Left lung (tissue), 10 donors: ENCODE data around the gene LIMCH1. TPM values are rescaled to one million over a fixed set of nuclear protein-coding genes. Genes with fewer than 3 reads are reported as not detected.

Experiments used
- ATAC-seq: fragments of 200-7000 bp; cut with Tn5 transposase; one replicate; pipeline ENCODE4 v1.9.1; 2020; ENCODE audit warnings: moderate library complexity
- DNase-seq, 4 donors: peaks; one replicate each; pipeline ENCODE4 v3.0.0-alpha.2; 2013 to 2020
- H3K27ac ChIP-seq, 2 donors: fragments of 200-600 bp; sonication (generic) in 1 of 2; one replicate each; pipeline versions ENCODE4 v1.5.0 to v1.8.0; 2020 to 2021
- H3K27me3 ChIP-seq, 2 donors: fragments of 200-600 bp; sonication (generic) in 1 of 2; one replicate each; pipeline versions ENCODE4 v1.5.0 to v1.8.0; 2020 to 2021
- H3K36me3 ChIP-seq, 2 donors: fragments of 200-600 bp; sonication (generic) in 1 of 2; one replicate each; pipeline versions ENCODE4 v1.5.0 to v1.8.0; 2020 to 2021
- H3K4me1 ChIP-seq, 2 donors: fragments of 200-600 bp; one replicate each; pipeline ENCODE4 v1.8.0; 2021
- H3K4me3 ChIP-seq, 2 donors: fragments of 200-600 bp; sonication (generic) in 1 of 2; one replicate each; pipeline versions ENCODE4 v1.5.0 to v1.8.0; 2020 to 2021; ENCODE audit warnings: mild to moderate bottlenecking in 1 of 2
- H3K9me3 ChIP-seq, 2 donors: fragments of 200-600 bp; sonication (generic) in 1 of 2; one replicate each; pipeline versions ENCODE4 v1.5.0 to v1.8.0; 2020 to 2021
- CTCF ChIP-seq, 2 donors: fragments of 200-600 bp; sonication (generic) in 1 of 2; IDR thresholded peaks; one replicate each; pipeline versions ENCODE4 v1.5.0 to v1.8.0; 2021; ENCODE audit warnings: antibody characterized with exemption in 2 of 2
- intact Hi-C, 2 donors: fragments of 100-400 bp; cut with DNase I; formaldehyde crosslinking; loops; one replicate each; pipeline versions ENCODE4 v1.11.2 to v1.14.2; 2022
- polyA plus RNA-seq, 6 donors: library from polyadenylated mRNA; unstranded; fragments of 120-200 nt; gene quantifications; one replicate each; pipeline ENCODE4 v1.2.1, GENCODE V29; 2013; ENCODE audit not compliant: insufficient read length in 6 of 6
- total RNA-seq, 2 donors: library from RNA; stranded (reverse); fragmentation: NEBNext Ultra II Directional; extraction: Animal tissue kit (Norgen Biotek cat#: 25700); gene quantifications; one replicate each; pipeline ENCODE4 v1.2.1, GENCODE V29; 2021
- donor health status: DM: no; HTN: yes; CAD: no.
- donor health status: DM: no; HTN: no; CAD: no.

LIMCH1 gene
- total and polyA plus RNA-seq, 8 donors = 90.6 to 183 (median 113) TPM

DNA sequence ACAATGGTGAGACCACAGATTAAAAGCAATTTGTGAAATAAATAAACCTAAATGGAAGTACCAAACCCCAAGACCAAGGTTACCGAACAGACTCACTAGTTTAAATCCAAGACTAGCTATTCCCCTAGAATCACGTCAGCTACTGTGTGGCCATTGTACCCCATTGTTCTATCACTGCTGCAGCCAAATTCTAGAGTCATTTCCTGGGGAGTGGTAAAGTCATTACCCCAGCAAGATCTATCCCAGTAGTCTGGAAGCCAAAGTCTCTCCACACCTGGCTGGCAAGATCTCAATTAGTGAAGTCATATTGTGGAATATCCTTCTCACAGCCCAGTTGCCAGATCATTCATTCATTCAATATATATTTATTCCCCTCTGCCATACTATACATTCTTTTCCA is 143.1 kb downstream of the LIMCH1 start:
- TF ChIP-seq CTCF (IDR thresholded peaks at IDR 0.05) = no peak
- intact Hi-C loops = no loop called here
- Histone ChIP-seq H3K4me3 (no peak overlapping the region), H3K36me3 (peaks cover 0 to 45% of the 10 kb centered on the region in 2 donors), H3K27me3 (no peaks in the 10 kb centered on the region), H3K9me3 (no peaks in the 10 kb centered on the region), H3K27ac (no peak overlapping the region), H3K4me1 (no peaks in the 10 kb centered on the region)
- no peak for ATAC-seq
- no peak for DNase-seq

- H3K9me3 ChIP-seq = no peaks in the 10 kb centered on the region
- H3K4me3 ChIP-seq = no peak overlapping the region
- ATAC-seq (no peak), DNase-seq (no peak)
- H3K27me3 ChIP-seq = no peaks in the 10 kb centered on the region
- H3K27ac ChIP-seq = no peak overlapping the region
- no peaks in the 10 kb centered on the region for H3K4me1 ChIP-seq
- intact Hi-C loops = no loop called here
- no peak for TF ChIP-seq CTCF (IDR thresholded peaks at IDR 0.05)
- H3K36me3 ChIP-seq = peaks cover 0 to 54% of the 10 kb centered on the region in 2 donors
These were observed 145.4 kb downstream of the LIMCH1 start for GRCh38 chr4:41683326-41683725.

DNA sequence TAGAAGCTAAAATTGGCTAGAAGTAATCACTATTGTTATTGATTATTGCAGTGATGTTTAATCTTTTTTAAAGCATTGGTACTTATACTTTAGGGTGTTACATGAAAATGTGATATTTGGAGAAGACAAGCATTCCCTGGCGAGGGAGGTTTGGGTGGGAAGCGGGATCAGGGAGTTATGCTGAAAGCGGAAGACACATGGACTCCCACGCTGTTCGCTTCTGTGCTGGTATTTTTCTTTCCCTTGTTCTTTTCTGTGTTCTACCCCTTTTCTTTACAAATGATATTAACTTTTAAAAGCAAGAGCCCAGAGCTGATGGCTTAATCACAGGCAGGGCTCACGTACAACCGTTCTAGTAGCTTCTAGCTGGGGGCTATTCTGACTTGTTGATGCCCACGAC is 148.9 kb downstream of the LIMCH1 start:
- intact Hi-C loops = loop anchor here in 1 of 2 donors (5.0 kb wide), 1 partner anchor 200 kb away; no protein-coding TSS in a partner anchor
- no peak overlapping the region for H3K4me3 ChIP-seq
- no peaks in the 10 kb centered on the region for H3K9me3 ChIP-seq
- DNase-seq (no peak), ATAC-seq (no peak)
- peaks cover 0 to 68% of the 10 kb centered on the region in 2 donors for H3K36me3 ChIP-seq
- no peaks in the 10 kb centered on the region for H3K4me1 ChIP-seq
- TF ChIP-seq CTCF (IDR thresholded peaks at IDR 0.05) = no peak
- H3K27ac ChIP-seq = no peak overlapping the region
- H3K27me3 ChIP-seq = no peaks in the 10 kb centered on the region

DNA sequence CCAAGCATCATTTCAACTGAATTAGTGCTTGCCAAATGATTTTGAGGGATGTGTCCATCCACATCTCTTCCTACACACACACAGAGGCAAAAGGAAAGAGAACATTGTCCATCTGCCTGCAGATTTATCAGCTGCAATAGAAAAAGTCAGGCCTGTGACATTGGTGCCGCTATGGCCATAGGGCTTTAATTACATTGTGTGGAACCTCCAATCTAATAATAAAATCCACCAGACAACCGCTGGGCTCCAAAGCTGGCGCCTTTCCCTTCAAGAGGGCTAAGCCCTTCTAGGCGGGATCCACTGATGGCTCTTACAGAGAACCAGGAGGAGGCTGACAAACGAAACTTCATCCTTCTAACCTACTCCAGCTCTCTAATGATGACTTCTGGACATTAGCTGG is 150.0 kb downstream of the LIMCH1 start:
- Histone ChIP-seq H3K4me3 (no peak overlapping the region), H3K36me3 (peaks cover 0 to 60% of the 10 kb centered on the region in 2 donors), H3K9me3 (no peaks in the 10 kb centered on the region), H3K4me1 (no peaks in the 10 kb centered on the region), H3K27me3 (no peaks in the 10 kb centered on the region), H3K27ac (no peak overlapping the region)
- DNase-seq (no peak), ATAC-seq (no peak)
- intact Hi-C loops = loop anchor here in 1 of 2 donors (5.0 kb wide), 1 partner anchor 199 kb away; no protein-coding TSS in a partner anchor
- no peak for TF ChIP-seq CTCF (IDR thresholded peaks at IDR 0.05)

DNA sequence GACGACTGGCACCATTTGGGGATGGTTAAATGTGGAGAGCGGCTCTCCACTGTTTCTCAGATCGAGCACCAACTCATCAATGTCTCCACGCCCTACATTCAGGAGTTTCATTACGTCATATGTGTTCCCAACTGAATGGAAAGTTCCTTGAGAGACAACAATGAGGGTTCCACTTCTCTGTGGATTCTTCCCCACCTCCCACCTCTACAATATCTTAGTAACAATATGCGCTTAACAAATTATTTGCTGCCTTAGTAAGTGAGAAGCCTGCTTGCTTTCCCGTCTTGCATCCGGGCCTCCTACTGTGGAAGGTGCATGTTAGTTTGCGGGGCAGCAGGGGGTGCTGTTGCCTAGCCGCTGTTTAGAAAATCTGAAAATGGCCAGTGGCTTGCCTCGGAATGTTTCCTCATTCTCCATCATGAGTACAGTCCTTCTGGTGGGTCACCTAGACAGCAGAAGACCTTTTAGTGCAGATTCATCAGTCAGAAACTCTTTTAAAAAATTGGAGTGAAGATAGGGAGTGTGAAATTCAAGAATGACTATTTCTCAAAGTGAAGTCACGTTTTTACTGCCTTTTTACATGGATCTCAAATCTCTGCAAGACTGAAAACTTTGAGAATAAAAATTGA is 154.9 kb downstream of the LIMCH1 start:
- TF ChIP-seq CTCF (IDR thresholded peaks at IDR 0.05) = peak; percentile 68 to 75
- H3K4me3 ChIP-seq = no peak overlapping the region
- H3K4me1 ChIP-seq = no peaks in the 10 kb centered on the region
- intact Hi-C loops = no loop called here
- DNase-seq = peak in 2 of 4 donors; percentile 19 to 45
- peak; percentile 78 for ATAC-seq
- H3K27me3 ChIP-seq = no peaks in the 10 kb centered on the region
- no peak overlapping the region for H3K27ac ChIP-seq
- peaks cover 0 to 34% of the 10 kb centered on the region in 2 donors for H3K36me3 ChIP-seq
- H3K9me3 ChIP-seq = no peaks in the 10 kb centered on the region
